Activated CD4-positive, CD25-positive, alpha-beta regulatory T cell treated with anti-CD3 and anti-CD28 coated beads, Interleukin-2, amount 50 U/mL, for 24 hours (primary cell): ENCODE results near the gene MTERF4.
A peak's percentile ranks its signal among the peaks of the same experiment; 100 is the strongest.

ENCODE experiments used
- ATAC-seq, 2 donors: fragments of 150-1000 bp; cut with Tn5 transposase; one replicate each; pipeline ENCODE4 v1.10.0; 2021; ENCODE audit warnings: mild to moderate bottlenecking in 1 of 2, moderate library complexity in 1 of 2

MTERF4 gene

DNA sequence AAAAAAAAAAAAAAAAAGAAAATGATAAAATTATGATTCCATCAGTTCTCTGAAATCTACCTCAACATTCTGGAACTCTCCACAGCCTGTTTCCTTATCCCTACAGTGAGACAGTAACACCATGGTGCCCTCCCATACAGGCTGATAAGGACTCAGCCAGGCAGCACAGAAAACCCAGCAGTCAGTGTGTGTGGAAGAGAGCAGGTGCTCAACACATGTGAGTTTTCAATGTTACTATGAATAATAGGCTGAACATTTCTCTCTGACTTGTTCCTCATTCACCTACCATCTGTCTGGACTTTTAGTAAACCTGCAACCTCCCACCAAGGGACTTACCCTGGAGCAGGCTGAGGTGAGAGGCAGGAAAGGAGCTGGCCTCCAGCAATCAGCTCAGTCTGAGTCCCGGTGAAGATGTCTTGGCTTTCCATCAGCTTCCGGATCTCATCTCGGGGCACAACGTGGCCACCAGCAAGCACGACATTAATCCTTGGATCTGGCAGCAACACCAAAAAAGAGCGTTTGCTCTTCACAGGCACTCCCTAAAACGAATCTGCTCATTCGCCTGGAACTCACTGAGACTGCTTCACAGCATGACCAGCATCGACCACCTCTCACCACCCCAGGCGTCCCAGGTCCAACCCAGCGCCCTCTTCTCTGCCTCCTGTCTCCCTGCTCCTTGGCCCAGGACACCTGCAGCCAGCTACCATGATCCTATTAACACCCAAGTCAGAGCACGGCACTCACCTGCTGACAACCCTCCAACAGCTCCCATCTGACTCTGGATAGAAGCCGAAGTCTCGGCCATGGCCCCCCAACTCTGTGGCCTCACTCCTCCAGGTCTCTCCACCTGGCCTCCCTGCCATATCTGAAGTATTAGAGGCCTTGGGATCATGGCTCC, 30.7 kb upstream of the MTERF4 start:
- ATAC-seq, result no peak

DNA sequence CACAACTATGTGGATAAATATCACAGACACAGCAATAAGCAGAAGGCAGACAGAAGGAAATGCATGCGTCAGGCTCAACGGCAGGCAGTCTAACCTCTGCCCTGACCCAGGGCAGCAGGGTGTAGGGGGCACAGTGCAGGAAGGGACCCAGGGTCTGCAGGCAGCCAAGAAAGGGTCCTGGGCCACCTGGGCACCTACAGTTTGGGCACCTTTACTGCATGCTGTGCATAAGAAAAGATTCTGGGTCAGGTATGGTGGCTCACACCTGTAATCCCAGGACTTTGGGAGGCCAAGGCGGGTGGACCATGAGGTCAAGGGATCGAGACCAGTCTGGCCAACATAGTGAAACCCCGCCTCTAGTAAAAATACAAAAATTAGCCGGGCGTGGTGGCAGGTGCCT, 29.4 kb upstream of the MTERF4 start:
- ATAC-seq, result no peak

GRCh38 chr2:241130316-241130715, 28.2 kb upstream of the MTERF4 start:
- no peak for ATAC-seq

DNA sequence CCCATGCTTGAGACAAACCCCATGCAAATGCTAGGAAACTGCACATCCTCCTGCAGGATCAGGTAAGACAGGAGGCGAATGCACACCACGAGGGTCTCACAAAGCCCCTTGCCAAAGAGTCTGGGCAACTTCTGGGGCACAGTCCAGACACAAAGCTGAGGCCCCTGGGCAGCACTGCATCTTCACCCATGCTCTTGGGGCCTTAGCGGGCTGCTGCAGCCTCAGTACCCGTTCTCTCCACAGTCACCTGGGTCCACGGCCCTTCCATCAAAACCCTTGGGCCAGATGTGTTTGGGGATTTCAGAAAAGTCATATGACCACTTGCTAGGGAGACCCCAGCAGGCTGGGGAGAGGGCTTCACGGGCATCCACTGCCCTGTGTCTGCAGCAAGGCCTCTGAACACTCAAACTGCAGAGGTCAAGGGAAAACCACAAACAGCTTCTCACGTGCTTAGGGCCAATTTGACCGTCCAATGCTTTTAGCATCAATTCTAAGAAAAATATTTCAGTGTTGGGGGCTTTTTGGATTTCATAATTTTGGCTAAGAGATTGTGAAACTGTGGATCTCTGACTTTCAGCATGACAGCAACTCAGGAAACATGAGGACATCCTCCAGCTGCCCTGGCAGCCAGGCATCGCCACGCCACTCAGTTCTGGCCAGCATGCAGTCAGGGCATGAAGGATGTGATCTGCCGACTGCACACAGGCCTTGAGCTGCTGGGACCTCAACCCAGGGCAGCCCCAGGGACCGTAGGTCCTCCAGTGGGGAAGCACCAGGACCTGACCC, 27.2 kb upstream of the MTERF4 start:
- ATAC-seq, result no peak

DNA sequence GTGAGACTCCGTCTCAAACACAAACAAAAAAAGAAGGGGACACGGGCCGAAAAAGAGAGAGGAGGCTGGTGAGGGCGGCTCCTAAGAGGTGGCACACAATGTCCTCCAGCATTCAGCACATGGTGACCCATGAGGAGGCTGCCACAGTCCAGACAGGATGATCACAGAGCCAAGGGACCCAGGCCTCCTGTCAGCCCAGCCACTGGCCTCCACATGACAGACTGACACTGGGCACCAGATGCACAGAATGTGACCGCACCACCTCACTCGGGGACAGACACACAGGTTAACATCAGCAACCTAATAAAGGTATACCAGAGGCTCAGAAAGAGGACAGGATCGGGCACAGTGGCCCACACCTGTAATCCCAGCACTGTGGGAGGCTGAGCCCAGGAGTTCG, 26.2 kb upstream of the MTERF4 start:
- no peak for ATAC-seq

DNA sequence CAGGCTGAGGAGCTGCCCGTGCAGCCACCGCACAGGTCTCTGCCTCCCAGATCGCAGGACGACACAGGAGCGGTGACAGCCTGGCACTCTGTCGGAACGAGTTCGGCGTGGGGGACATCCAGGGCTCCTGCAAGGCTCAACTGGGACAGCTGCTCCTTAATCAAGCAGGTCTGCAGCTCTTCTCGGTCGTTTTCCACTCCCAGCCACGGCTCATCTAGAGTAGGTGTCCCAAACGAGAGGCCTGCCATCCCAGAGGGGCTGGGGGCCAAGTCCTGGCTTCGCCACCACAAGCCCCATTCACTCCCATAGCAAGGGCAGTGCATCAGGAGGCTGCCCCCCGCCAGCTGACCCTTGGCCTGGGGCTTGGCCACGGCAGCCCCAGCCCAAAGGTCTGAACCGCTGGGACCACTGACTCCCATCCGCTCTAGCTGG, 24.7 kb upstream of the MTERF4 start:
- ATAC-seq, result no peak

GRCh38 chr2:241126201-241126611, 24.1 kb upstream of the MTERF4 start:
- ATAC-seq, result no peak

DNA sequence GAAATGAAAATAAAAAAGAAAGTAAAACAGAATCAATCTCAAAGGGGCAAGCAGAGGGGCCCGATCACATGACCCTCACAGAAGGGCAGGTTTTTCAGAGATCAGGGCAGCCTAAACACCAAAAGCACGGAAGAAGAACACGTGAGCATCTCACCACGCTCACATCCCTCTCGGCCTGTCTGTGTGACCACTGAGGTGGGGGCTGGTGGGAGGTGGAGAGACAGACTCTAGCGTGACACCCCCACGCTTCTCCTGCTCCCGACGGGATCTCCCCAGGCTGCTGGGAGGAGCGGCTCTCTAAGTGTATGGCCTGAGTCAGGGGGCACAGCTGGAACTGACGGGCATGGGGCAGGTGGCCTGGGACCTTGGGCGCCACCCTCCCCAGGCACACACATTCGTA, 23.5 kb upstream of the MTERF4 start:
- ATAC-seq, result peak in 1 of 2 donors; percentile 17

- peak; percentile 66 to 68 for ATAC-seq
Observed at GRCh38 chr2:241123816-241124536, 21.9 kb upstream of the MTERF4 start.

DNA sequence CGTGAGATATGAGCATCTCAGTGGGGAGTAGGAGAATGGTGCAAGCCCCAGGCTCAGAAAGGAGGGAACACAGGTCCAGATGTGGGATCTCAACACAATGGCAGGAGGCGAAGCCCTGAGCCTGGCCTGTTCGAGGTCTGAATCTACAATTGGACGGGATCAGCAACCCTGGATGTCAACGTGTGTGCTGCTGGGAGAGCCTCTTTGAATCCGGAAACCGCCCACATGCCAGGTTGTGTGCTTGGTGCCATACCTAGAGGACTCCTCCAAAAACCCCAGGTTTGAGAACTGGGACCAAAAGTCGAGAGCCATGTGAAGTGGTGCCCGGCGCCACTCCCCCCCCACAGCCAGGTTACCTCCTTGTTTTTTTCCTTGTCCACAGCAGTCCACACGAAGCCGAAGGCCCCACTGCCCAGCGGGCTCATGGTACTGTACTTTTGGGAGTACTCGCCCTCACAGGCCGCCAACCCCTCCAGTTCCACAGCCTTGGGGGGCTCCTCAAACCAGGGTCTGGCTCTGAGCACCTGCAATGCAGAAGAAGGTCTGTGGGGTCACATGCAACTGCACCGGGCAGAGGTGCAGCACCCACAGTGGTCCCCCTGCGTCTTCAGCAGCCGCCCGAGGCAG, 20.4 kb upstream of the MTERF4 start:
- no peak for ATAC-seq

DNA sequence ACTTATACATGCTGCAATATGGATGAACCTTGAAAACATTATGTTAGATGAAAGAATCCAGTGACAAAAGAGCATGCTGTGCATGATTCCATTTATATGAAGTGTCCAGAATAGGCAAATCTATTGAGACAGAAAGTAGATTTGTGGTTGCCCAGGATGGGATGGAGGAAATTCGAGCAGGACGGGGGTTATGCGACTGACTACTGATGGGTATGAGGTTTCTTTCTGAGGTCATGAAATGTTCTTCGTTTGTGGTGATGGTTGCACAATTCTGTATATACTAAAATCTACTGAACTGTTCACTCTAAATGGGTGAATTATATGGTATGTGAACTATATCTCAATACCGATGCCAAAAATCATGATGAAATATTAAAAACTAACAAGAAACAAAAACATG, 18.9 kb upstream of the MTERF4 start:
- ATAC-seq, result no peak

- peak; percentile 39 to 45 for ATAC-seq
Observed at GRCh38 chr2:241120440-241120839, 18.4 kb upstream of the MTERF4 start.

- ATAC-seq, result no peak
Observed at GRCh38 chr2:241118737-241119505, 16.8 kb upstream of the MTERF4 start.

- no peak for ATAC-seq
Observed at GRCh38 chr2:241116606-241117560, 14.8 kb upstream of the MTERF4 start.

- ATAC-seq, result no peak
Observed at GRCh38 chr2:241115361-241115760, 13.3 kb upstream of the MTERF4 start.

DNA sequence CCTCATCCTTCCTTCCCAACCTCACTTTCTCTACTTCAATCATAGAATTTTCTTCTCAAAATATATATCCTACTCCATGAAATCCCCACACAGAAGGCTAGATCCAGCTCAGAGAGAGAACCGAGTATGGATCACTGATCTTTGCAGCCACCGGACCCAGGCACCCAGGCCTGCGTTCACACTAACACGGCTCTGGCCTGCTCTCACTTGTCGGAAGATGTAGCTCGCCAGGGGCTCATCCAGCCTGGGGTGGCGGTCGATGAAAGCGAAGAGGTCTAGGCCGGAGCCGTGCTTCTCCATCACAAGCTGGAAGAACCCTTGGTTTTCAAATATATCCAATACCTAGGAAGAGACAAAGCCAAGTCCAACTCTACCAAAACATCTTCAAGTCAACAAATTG, 12.7 kb upstream of the MTERF4 start:
- no peak for ATAC-seq

GRCh38 chr2:241112592-241112991, 10.5 kb upstream of the MTERF4 start:
- ATAC-seq, result peak in 1 of 2 donors; percentile 17

- ATAC-seq, result no peak
Observed at GRCh38 chr2:241112046-241112445, 10.0 kb upstream of the MTERF4 start.

DNA sequence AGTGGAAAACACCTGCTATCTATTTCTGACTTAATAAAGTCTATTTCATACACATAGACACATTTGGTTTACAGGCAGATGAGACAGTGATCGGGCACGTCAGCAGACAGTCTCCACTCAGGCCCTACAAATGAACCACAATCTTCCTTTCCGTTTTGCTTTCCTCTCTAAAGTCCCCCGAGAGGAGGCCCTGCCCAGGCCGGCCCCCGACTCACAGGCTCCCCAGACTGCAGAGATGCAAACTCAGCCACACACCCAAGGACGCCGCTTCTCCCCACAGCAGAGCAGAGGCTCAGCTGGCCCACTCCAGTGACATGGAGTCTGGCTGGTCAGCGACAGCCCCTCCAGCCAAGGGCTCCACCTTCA, 9.3 kb upstream of the MTERF4 start:
- peak; percentile 52 to 80 for ATAC-seq

GRCh38 chr2:241110607-241111439, 8.7 kb upstream of the MTERF4 start:
- peak in 1 of 2 donors; percentile 5 for ATAC-seq
